ENCODE data around the gene DHDH. TPM values are rescaled to one million over a fixed set of nuclear protein-coding genes. Genes with fewer than 3 reads are reported as not detected.
"Not testable (repeated sequence)": the region's sequence is repeated elsewhere in the genome, so short reads cannot be mapped to it uniquely, and the experiment has no call there.

DHDH gene
- polyA plus RNA-seq (ENCODE audit: insufficient read length in 3 of 3), result 1 to 10 TPM; 4.6 to 7.4 (median 5.9) TPM

DNA sequence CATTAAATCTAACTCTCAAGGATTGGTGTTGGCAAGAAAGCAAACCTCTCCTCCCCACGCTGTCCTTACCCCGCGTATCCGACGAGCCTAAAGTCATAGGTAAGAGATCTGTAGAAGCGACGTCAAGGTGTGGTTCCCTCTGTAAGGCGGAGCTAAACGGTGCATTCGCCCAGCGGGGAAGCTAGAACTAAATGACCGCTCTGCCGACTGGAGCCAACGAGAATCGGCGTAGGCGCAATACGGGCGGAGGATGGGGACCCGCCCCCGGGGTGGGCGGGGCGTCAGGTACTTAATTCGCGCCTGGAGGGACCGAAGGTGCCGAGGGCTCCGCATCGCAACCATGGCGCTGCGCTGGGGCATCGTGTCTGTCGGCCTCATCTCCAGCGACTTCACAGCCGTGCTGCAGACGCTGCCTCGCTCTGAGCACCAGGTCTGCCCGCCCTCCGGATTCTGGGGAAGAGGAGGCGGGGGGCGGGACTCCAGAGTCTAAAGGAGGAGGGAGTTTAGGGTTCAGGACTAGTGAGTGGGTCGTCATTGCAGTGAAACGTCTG lies at the start of gene DHDH:
TSS of gene DHDH (plus strand) at position 318 of the 551 bp plus-strand sequence. CDS start at position 341, 23 bp downstream.
- DNase-seq (ENCODE audit: low read depth in 3 of 3, low spot score in 2 of 3), result peak; percentile 52 to 72 (median 61)

DNA sequence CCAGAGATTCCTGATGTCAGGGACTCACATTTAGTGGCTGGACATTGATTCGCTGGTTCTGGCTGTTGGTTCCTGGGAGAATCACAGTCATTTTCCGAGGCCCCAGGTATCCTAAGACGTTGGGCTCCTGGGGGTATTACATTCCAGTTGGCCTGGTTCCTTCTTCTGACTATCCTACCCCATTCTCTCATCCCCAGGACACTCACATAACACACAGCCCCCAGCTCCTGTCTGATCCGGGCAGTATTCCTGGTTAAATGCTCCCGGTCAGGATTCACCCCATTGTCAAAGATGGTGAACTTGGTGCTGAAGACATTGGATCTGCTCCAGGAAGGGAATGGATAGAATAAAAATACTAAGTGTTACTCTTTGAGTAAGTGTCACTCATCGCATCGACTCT lies 49.8 kb upstream of the DHDH start:
- no peak for DNase-seq (ENCODE audit: low read depth in 3 of 3, low spot score in 2 of 3)

DNA sequence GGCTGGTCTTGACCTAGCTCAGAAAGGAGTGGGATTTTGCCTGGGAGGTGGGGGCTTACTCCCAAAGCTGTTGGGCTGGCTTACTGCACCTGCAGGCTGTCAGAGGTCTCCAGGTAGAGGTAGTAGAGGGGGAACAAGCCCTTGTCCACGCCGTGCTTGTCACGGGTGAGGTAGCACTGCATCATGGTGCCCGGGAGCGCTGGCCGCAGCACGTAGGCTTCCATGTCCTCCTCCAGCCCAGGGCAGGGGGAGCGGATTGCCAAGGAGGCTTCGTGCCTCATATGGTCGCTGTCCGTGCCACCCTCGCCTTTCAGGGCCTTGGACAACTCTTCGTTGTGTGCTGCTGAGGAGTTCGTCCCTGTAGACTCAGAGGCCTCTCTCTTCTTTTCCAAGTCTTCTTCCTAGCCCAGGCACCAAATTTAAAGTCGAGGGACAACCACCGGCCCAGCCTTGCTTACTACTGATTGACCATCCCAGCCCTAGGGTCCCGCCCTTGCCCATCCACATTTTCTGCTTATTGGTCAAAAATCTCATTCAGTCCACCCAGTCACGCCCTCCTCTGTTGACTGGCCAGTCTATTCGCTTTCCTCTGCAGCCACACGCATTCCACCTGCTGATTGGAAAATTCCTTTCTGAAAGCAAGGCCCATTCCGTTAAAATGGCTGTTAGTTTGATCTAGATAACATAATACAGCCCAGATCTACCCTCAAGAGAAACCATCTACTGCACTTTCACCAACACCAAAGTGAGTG lies 45.5 kb upstream of the DHDH start:
- no peak for DNase-seq (ENCODE audit: low read depth in 3 of 3, low spot score in 2 of 3)

DNA sequence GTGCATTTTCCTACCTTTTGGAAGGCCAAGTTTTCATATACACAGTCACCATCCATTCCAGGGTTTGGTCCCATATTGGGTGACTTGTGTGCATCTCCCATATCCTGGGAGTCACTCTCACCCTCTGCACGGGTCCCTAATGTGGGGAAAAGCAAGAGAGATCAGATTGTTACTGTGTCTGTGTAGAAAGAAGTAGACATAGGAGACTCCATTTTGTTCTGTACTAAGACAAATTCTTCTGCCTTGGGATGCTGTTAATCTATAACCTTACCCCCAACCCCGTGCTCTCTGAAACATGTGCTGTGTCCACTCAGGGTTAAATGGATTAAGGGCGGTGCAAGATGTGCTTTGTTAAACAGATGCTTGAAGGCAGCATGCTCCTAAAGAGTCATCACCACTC lies 44.0 kb upstream of the DHDH start:
- not testable (repeated sequence) for DNase-seq (ENCODE audit: low read depth in 3 of 3, low spot score in 2 of 3)

DNA sequence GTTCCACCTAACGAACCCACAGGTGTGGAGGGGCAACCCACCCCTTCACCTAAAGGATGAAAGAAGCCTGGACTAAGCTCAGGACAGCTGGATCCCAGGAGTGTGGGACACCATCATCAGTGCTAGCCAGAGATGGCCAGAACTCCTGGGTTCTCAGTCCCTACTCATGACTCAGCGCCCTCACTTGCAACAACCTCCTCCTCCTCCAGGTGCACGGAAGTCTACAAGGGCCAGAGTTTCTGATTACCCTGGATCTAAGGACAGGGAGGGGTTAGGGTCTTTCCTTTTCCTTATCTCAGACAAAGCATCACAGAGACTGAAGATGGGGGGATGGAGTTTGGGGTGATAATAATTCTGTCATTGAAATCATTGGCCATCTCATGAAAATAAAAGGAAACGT lies 42.9 kb upstream of the DHDH start:
- no peak for DNase-seq (ENCODE audit: low read depth in 3 of 3, low spot score in 2 of 3)

DNA sequence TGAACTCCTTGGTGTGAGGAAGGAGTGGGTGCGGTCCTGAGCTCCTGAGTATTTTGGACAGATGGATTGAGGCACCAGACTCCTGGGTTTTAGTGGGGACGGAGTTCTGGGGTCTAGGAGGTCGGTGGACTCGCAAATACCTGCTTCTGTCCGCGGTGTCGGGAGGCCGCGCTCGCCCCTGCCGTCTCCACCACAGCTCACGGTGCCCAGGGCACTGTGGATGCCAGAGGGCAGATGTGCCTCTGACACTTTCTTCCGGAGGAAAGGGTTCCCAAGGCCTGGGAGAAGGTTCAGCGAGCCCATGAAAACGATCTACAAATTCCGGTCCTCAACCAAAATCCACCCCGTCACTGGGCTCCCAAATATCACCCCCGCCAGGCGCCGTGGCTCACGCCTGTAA lies 38.3 kb upstream of the DHDH start:
- no peak for DNase-seq (ENCODE audit: low read depth in 3 of 3, low spot score in 2 of 3)

DNA sequence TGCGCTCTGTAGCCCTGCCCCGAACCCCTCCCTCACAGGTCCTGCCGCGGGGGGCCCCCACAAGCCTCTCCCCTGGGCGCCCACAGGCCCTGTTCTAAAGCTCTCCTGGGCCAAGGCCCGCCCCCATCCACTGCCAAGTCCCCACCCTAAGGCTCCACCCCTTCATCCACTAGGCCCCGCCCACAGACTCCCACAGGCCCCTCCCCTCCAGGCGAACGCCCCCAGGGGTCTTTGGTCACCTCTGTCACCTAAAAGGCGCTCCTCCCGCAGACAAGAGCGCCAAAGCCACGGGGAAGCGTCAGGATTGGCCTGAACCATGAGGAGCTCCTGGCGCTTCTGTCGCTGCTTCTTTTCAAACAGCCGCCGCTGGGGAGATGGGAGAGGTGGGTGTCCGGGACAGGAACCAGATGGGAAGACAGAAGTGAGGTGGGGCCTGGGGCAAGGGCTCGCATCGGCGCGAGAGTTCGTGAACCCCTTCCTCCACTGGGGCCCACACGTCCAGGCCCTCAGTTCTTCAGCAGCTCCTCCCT lies 37.2 kb upstream of the DHDH start:
- DNase-seq (ENCODE audit: low read depth in 3 of 3, low spot score in 2 of 3), result no peak

DNA sequence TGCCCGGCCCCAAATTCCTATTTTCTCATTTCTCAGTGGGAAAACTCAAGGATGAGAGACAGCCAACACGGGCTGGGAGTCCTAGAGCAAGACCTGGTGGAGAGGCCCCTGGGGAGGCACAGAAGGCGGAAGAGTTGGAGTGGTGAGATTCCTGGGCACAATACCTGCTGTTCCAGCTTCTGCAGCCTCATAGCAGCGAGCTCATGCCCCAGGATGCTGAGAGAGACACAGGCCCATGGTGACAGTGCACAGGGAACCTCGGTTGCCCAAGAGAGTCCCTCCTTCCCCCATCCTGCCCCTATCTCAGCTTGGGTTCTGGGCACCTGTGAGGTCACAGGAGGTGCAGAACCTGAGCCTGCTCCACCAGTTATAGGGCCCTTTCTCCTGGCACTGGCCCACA lies 36.3 kb upstream of the DHDH start:
- DNase-seq (ENCODE audit: low read depth in 3 of 3, low spot score in 2 of 3), result no peak

DNA sequence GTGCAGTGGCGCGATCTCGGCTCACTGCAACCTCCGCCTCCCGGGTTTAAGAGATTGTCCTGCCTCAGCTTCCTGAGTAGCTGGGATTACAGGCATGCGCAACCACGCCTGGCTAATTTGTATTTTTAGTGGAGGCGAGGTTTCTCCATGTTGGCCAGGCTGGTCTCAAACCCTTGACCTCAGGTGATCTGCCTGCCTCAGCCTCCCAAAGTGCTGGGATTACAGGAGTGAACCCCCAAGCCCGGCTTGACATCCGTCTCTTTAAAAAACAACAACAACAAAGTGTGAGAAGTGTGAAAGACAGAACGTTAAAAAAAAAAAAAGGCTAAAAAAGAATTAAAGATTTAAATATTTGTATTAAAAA lies 34.1 kb upstream of the DHDH start:
- DNase-seq (ENCODE audit: low read depth in 3 of 3, low spot score in 2 of 3), result not testable (repeated sequence)

DNA sequence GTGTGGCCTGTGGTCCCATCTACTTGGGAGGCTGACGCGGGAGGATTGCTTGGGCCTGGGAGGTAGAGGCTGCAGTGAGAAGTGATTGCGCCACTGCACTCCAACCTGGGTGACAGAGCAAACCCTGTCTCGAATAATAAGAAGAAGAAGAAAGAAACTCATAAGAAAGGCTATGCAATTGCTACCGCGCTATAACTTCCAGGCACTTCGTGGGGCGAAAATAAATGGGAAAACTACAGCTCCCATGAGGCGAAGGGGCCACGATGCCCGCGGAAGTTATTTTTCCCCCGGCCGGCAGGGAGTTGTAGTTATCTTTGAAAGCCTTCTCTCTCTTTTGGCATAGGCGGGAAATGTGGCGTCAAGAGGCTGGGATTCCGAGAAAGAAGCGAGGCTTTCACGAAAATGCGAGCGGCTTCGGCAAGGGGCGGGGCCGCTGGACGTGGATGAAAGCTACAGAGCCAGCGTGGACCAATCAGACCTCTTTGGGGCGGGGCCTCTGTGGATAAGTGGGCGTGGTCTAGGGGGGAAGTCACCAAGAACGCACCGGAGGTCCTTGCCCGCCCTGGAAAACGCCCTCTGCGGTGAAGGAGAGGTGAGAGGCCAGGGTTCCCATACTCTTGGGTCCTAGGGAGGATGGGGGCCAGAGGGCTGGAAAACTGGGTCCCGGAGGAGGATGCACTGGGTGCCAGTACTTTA lies 33.6 kb upstream of the DHDH start, which contains the start of gene NUCB1:
TSS of gene NUCB1 (plus strand) at position 532 of the 696 bp plus-strand sequence. CDS start 485 bp downstream, outside the sequence.
- peak; percentile 96 to 99 (median 99) for DNase-seq (ENCODE audit: low read depth in 3 of 3, low spot score in 2 of 3)

DNA sequence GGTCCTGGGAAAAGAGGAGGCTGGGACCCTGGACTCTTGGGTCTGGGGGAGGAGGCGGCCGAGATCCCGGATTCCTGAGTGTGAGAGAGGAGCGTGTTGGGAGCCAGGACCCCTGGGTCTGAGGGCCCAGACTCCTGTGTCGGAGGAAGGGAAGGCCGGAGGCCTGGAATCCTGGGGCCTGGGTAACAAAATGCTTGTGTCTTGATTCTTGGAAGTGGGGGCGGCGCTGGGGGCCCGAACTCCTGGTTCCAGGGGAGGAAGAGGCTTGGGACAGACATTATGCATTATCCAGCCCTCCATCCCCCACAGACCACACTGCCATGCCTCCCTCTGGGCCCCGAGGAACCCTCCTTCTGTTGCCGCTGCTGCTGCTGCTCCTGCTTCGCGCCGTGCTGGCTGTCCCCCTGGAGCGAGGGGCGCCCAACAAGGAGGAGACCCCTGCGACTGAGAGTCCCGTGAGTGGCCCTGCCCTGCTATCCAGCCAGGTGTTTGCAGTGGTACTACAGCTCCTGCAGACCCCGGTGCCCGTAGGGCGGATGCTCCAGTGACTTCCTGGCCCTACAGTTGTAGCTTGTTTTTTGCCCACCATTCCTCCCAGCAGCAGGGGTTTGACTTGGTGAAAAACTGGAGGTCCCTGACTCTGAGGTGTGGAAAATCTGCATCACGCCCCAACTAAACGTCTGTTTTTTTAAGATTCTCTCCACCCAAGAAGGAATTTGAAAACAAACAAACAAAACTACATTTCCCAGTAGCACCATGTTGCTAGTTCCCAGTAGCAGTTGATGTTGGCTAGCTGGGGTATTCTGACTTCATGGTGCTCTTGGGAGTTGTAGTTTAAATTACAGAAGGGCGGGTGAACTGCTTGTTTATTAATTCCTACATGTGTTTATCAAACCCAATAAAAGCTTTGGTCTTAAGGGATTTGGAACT lies 32.8 kb upstream of the DHDH start:
- DNase-seq (ENCODE audit: low read depth in 3 of 3, low spot score in 2 of 3), result no peak

DNA sequence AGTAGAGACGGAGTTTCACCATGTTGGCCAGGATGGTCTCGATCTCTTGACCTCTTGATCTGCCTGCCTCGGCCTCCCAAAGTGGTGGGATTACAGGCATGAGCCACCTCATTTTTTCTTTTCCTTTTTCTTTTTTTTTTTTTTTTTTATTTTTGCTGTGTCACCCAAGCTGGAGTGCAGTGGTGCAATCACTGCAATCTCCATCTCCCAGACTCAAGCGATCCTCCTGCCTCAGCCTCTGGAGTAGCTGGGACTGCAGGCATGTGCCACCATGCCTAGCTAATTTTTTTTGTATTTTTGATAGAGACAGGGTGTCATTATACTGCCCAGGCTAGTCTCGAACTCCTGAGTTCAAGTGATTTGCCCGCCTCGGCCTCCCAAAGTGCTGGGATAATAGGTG lies 31.2 kb upstream of the DHDH start:
- DNase-seq (ENCODE audit: low read depth in 3 of 3, low spot score in 2 of 3), result not testable (repeated sequence)

DNA sequence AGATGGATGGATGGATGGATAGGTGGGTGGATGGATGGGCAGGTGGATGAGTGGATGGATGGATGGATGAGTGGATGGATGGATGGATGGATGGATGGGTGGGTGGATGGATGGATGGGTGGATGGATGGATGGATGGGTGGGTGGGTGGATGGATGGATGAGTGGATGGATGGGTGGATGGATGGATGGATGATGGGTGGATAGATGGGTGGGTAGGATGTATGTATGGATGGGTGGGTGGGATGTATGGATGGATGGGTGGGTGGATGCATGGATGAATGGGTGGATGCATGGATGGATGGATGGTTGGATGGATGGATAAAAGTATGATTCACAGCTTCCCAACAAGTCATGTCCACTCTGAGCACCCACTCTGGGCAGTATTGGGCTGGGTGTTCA lies 29.7 kb upstream of the DHDH start:
- DNase-seq (ENCODE audit: low read depth in 3 of 3, low spot score in 2 of 3), result not testable (repeated sequence)

DNA sequence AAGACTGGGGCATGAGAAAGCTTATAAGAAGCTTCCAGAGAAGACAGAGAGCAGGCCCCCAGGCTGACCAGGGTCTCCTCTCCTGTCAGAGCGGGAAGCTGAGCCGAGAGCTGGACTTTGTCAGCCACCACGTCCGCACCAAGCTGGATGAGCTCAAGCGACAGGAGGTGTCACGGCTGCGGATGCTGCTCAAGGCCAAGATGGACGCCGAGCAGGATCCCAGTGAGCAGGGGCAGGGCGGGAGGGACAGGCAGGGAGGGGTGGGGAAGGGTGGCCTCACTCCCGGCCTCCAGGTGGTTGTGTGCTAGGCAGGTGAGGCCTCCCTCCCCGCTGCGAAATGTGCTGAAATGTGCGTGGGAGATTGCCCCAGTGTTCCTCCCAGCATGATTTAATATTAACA lies 27.8 kb upstream of the DHDH start:
- no peak for DNase-seq (ENCODE audit: low read depth in 3 of 3, low spot score in 2 of 3)

DNA sequence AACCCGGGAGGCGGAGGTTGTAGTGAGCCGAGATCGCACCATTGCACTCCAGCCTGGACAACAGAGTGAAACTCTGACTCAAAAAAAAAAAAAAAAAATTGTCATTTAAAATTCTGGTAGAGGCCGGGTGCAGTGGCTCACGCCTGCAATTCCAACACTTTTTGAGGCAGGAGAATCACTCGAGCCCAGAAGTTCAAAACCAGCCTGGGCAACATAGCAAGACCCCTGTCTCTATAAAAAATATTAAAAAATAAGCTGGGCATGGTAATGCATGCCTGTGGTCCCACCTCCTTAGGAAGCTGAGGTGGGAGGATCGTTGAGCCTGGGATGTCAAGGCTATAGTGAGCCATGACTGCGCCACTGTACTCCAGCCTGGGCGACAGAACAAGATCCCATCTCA lies 27.2 kb upstream of the DHDH start:
- DNase-seq (ENCODE audit: low read depth in 3 of 3, low spot score in 2 of 3), result no peak

DNA sequence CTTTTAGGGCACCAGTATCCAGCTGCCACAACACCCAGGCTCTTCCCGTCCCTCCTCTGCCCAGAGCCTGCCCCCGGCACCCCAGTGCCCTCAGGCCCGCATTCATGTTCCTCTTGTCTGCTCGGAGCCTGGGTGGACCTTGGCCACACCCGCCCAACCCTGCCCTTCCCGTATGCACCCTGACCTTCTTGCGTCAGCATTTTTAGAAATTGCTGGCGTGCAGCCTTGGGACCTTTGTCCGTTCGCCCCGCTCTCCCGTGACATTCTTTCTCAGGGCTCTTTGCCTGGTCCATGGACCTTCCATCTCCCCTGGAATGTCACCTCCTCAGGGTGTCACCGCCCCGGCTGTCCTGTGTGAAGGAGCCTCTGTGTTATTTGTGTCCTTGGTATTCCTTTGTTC lies 25.8 kb upstream of the DHDH start:
- DNase-seq (ENCODE audit: low read depth in 3 of 3, low spot score in 2 of 3), result no peak

DNA sequence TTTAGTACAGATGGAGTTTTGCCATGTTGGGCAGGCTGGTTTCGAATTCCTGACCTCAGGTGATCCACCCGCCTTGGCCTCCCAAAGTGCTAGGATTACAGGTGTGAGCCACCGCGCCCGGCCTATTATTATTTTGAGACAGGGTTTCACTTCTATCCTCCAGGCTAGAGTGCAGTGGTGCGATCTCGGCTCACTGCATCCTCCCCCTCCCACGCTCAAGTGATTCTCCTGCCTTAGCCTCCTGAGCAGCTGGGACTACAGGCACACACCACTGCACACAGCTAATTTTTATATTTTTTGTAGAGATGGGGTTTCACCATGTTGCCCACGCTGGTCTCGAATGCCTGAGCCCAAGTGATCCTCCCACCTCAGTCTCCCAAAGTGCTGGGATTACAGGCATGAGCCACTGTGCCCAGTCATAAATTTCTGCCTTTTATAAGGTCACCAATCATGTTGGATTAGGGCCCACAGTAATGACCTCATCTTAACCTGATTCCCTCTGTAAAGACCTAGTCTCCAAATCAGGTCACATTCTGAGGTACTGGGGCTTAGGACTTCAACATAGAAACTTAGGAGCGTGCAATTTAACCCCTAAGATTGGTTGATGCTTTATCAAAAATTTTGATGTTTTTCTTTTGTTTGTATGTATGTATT lies 23.9 kb upstream of the DHDH start:
- not testable (repeated sequence) for DNase-seq (ENCODE audit: low read depth in 3 of 3, low spot score in 2 of 3)

DNA sequence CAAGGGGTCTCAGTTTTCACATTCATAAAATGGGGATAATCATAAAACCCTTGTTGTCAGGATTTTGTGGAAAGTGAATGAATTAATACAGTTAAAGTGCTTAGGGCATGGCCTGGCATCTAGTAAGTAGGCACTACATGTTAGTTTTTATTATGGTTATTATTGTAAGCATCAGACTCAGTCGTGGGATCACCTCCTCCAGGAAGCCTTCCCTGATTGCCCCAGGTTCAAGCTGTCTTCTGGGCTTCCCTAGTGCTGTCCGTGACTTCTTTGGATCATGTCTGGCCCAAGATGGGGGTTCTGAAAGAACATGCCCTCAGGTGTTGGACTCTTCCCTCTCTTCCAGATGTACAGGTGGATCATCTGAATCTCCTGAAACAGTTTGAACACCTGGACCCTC lies 22.7 kb upstream of the DHDH start:
- DNase-seq (ENCODE audit: low read depth in 3 of 3, low spot score in 2 of 3), result no peak

DNA sequence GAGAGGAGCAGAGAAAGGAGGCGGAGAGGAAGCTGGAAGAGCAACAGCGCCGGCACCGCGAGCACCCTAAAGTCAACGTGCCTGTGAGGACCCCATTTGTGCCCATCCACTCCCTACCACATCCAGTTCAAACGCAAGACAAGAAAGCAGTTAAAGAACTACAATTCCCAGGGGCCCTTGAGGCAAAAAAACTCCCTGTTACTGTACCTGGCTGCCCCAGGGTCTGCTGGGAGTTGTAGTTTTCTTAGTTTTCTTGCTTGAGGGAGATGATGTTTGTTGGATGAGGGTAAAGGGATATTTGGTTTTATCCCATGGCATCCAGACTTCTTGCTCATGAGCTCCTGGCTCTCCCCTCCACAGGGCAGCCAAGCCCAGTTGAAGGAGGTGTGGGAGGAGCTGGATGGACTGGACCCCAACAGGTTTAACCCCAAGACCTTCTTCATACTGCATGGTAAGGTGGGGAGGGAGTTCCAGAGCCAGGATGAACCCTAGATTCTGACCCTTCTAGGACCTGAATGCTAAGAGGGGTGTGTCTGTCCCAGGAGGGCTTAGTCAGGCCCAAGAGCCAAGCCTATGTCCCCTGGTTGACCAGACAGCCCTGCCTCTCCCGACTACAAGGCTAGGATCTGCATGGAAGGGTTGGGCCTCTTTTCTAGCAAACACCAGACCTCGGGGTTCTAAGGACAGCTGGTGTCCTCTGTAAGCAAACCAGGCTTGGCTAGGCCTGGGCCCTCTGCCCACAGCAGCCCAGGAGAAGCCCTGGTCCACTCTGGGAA lies 20.2 kb upstream of the DHDH start:
- DNase-seq (ENCODE audit: low read depth in 3 of 3, low spot score in 2 of 3), result no peak

All from right renal cortex interstitium (tissue), 3 donors.